HG02623 (cell line): ENCODE results near the gene WDFY3.
"Not testable (repeated sequence)": the region's sequence is repeated elsewhere in the genome, so short reads cannot be mapped to it uniquely, and the experiment has no call there.

Experiments
- ATAC-seq: cut with Tn5 transposase; IDR thresholded peaks from one replicate; pipeline ENCODE4 v1.9.1; 2021; ENCODE audit warnings: moderate library complexity; ENCODE audit not compliant: unreplicated experiment

The WDFY3 gene

DNA sequence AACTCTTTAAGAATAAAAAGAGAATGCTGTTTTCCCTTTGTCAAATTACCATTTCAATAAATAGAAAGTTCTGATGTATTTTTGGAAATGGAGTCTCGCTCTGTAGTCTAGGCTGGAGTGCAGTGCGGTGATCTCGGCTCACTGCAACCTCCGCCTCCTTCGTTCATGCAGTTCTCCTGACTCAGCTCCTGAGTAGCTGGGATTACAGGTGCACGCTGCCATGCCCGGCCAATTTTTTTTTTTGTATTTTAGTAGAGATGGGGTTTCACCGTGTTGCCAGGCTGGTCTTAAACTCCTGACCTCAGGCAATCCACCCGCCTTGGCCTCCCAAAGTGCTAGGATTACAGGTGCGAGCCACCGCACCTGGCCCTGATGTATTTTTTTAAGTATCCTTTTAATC lies 159.9 kb downstream of the WDFY3 start:
- ATAC-seq = not testable (repeated sequence)

DNA sequence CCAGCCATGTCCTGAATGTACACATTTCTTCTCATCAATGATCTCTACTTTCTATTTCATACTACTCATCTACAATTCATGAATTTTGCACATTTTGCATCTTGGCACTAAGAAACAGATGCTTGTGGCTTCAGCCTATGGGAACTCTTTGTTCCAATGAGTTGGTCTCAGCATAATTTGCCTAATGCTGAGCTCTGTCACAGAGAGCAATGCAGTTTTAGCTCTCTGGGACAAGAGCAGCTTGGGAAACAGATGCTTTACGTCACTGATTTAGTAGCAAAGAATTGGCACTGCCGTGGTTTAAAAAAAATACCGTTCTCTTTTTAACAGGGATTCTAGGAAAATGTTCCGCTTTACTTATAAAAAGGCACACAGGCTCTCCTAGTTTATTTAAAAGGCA lies 162.4 kb downstream of the WDFY3 start:
- no peak for ATAC-seq

DNA sequence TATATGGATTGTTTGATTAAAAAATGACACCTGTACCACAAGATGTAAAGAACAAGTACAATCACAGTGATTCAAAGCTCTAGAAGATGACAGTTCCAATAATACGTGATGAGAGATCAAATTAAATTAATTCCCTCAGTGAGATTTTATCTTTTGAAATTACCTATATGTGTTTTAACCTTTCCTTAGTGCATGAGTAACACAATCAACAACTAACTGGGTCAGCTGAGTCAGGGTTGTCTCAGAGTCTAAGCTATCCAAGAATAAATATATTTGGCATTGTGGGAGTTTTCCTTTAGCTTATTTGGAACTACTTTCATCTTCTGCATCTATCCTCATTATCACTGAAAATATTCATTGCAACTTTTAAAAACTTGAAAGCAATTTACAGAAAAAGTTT lies 162.8 kb downstream of the WDFY3 start:
- no peak for ATAC-seq

DNA sequence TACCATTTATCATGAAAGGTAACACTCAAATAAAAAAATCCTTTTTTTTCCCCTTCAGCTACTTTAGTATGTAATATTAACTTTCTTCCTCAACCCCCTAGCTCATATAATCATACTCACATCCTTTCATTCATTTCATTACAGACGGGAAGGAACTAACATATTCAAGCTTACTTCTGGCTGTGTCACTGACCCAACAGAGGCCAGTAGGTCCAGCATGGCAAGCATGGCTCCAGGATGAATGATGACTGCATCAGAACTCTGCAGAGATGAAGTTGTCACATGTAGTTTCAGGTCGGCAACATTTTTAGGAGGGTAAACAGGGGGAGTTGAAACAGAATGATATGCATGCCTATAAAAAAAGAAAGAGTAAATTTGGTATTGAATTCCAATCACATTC lies 163.4 kb downstream of the WDFY3 start:
- no peak for ATAC-seq

DNA sequence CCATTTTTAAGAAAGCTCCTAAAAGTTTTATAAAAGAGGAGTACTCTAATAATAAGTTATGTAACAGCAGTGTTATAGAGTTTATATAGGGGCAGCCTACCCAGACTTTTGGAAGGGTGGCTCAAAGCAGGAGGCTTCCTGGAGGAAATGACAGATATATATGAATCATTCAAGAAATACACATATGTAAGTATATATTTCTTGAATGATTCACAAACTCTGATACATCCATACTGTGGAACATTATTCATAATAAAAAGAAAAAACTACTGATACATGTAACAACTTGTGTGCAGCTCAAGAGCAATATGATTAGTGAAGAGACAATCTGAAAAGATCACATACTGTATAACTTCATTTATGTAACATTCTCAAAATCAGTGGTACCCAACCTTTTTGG lies 166.2 kb downstream of the WDFY3 start:
- ATAC-seq = no peak

DNA sequence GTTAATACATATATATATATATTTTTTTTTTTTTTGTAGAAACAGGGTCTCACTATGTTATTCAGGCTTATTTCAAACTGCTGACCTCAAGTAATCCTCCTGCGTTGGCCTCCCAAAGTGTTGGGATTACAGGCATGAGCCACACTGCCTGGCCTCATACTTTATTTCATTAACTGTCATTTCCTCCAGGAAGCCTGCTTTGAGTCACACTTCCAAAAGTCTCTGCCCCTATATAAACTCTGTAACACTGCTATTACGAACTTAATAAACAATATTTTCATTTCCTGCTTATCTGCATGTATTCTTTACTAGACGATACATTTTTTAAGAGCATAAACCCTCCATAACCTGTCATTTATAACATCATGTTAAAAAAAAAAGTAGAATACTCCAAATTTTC lies 167.2 kb downstream of the WDFY3 start:
- no peak for ATAC-seq

DNA sequence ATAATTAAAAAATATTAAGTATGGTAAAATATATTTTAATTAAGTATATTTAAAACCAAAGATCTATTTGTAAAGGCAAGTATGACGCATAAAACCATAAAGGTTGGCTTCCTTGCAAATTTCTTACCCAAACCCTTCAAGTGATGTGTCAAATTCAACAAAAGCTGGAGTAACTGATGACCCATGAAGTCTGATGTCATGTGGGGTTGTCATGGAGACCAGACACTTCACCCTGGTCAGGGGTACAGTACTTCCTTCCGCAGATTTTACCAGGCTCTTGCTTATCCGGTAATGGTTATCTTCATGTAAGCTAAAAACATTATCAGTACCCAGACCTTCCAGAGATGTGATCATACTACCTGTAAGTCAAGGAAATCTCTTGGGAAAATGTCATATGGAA lies 170.1 kb downstream of the WDFY3 start:
- ATAC-seq = no peak

DNA sequence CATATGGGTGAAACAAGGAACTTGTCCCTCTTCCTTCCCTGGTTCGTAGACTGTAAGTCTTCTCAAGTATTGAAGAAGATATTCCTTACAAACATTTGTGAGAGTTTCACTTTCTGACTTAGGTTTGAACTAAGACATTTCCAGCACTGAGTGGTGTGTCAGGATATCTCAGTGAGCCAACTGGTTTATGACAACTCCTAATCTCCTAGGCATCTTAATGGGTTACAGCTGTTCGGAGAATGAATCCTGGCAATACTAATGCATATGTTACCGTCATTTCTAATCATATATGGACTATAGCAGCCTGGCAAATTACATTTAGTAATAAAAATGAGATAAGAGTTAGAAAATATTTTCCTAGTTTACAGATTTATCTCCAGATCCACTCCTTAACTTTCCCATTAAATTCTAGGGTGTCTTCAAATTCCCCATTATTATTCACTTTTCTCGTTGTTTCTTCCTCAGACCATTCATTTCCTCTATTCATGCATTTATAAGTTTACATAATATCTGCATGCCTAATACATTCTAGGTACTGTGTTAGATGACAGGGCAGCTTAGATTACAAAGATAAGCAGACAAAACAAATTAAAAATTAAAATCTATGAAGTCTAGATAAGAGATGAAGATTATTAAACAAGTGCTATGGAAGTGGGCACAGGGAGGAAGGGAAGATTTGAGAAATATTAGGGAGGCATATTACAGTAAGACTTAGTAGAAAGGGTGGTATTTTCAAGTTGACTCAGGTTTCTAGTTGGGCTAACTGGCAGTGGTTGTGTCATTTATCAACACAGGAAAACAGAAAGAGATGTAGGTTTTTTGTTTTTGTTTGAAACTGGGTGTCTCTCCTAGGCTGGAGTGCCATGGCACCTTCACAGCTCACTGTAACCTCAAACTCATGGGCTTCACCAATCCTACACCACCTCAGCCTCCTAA lies 173.9 kb downstream of the WDFY3 start:
- no peak for ATAC-seq

DNA sequence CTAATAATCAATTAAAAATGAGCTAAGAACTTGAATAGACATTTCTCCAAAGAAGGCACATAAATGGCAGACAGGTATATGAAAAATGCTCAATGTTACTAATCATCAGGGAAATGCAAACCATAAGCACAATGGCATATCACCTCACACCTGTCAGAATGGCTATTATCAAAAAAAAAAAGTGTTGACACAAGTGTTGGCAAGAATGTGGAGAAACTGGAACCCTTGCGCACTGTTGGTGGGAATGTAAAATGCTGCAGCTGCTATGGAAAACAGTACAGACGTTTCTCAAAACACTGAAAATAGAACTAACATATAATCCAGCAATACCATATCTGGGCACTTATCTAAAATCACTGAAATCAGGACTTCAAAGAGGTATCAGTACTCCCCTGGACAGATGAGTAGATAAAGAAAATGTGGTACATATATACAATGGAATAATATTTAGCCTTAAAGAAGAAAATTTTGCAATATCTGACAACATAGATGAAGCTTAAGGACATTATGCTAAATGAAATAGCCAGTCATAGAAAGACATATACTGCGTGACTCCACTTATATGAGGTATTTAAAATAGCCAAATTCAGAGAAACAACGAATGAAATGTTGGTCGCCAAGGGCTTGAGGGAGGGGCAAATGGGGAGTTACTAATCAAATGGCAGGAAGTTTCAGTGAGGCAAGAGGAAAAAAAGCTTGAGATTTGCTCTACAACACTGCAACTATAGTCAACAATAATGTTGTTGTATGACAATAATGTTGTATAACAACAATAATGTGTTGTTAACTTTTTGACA lies 175.5 kb downstream of the WDFY3 start:
- ATAC-seq = no peak

DNA sequence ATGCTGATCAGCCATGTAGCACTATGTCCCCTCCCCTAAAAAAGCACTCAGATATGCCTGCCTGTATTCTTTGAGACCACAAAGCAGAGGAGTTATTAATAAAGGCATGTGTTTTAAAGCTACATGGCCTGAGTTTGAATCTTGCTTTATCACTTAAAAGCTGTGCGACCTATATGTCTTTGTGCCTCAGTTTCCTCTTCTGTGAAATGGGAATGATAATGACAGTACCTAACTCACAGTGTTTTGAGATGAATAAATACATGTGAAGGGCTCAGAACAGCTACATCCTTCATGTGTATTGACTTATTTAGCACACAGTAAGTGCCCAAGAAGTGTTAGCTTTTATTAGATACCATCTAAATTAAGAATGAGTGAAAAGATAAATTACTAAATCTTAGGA lies 180.0 kb downstream of the WDFY3 start:
- ATAC-seq = no peak

DNA sequence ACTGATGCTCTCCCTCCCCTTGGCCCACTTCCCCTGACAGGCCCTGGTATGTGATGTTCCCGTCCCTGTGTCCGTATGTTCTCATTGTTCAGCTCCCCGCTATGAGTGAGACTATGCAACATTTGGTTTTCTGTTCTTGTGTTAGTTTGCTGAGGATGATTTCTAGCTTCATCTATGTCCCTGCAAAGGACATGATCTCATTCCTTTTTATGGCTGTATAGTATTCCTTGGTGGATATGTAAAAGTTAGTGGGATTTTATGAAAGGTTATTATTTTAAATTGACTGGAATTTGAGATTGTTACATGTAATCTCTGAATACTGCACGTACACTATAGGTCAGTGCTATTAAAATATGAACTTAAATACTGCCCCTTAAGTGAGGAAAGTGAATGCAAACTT lies 184.0 kb downstream of the WDFY3 start:
- no peak for ATAC-seq

DNA sequence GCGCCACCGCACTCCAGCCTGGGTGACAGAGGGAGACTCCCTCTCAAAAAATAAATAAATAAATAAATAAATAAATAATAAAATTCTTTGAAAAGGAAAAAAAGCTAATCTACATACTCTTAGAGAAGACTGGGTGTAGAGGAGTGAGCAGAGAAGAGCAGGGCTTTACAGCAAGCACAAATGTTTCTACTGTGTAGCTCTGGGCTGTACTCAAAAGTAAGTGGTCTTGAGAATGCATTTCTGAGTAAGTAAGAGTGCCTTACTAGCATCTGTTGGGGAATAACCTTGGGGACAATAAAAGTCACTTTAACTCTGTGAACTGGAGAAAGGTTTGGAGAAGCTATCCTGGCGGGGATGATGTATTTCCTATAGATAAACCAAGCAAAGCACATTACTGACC lies 185.8 kb downstream of the WDFY3 start:
- no peak for ATAC-seq

DNA sequence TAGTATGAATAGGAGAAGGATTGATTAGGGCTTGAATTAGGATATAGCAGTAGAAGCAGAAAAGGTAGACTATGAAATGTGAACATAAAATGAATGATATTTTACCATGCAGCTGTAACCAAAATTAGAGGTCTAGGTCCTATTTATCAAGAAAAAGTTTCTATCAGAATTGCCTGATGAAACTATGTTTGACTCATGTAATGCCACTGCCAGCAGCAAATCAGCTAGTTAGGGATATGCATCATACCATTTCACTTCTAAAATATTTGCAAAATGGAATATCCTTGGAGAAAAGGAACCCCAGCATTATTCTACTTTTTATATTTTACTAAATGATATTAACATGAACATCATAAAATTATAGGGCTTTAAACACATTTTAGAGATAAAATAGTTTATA lies 188.4 kb downstream of the WDFY3 start:
- ATAC-seq = no peak

DNA sequence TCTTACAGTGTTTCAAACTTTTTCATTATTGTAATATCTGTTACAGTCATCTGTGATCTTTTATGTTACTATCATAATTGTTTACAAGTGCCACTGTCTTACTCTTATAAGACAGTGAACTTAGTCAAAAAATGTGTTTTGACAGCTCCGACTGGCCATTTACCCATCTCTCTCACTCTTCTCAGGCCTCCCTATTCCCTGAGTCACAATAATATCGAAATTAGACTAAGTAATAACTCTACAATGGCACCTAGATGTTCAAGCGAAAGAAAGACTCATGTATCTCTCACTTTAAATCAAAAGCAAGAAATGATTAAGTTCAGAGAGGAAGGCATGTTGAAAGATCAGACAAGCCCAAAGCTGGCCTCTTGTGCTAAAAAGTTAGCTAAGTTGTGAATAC lies 199.3 kb downstream of the WDFY3 start:
- no peak for ATAC-seq

DNA sequence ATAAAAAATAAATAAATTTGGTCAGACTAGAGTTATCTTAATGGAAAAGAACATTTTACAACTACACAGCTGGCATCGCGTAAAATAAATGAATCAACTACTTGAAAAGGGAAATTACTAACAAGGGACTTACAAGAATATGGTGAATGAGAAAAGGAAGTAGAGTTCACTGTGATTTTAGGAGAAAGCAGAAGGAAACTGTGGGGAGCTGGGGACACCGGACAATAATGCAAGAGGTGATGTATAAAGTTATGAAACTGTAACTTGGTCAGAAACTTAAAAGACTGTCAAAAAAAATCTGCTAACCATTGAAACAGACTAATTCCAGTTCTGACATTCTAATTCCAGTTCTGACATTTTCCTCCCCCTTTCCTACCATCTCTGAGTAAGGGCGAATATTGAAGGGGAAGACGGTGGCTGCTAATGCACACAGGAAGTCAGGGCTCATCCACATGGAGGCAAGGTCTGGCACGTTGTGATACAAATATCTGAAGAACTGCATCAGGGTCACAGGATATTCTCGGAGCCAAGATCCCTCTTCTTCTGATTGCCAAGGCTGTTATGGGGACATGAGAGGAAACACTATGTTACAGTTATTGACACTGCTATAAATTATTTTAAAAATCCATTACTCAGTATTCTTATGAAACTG lies 213.0 kb downstream of the WDFY3 start:
- no peak for ATAC-seq

DNA sequence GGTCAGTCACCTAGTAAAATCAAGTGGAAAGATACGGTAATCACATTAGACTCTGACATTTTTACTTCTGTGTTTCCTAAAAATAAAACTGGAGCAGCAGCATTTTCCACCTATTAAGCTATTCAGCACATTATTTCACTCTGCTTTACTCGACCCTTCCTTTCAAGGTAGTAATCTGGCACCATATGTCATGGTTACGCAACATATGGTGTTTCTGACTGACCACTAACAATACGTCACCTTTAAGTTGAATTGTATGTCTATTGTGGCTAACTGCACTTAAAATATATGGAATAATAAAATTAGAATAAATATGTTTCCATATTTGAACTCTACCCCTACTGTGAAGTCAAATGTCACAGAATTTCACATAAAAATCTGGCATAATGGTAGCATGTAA lies 214.8 kb downstream of the WDFY3 start:
- no peak for ATAC-seq

DNA sequence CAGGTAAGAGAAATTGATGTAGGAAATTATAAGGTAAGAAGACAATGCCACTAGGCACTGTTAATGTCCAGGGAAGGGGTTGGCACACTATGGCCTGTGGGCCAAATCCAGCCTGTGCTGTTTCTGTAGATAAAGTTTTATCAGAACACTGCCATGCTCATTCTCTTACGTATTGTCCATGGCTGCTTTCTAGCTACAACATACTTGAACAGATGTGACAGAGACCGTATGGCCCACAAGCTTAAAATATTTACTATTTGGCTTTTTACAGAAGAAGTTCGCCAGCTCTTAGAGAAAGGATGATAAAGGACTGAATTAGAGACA lies 215.6 kb downstream of the WDFY3 start:
- no peak for ATAC-seq

DNA sequence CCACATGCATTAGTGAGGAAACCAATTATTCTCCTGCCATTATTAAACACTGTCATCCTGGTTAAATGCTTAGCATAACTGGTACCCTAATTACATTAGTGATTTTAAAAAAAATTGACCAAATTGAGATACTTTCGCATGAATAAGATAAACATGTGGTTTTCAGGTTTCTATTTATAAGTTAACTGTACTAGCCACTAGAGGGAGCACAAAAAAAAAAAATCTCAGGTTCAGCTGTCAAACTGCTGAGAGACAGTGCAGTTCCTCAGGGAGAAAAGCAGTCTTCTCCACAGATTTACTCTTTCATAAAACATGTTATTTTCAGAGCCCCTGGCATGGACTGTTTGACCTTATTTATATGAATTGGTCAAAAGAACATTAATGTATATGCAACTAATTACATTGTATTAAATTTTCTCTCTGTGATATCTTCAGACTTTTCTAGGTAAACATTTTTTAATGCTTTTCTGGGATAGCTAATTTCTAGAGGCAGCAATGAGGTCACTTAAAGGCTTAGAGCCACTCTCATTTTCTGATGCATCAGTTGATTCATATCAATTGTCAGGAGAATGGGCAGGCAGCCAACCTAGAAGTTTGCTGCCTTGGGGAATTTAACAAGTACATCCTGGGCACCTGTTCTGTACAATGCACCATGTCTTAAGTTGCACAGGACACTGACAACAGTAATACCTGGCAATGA lies 216.1 kb downstream of the WDFY3 start:
- ATAC-seq = peak; percentile 71

DNA sequence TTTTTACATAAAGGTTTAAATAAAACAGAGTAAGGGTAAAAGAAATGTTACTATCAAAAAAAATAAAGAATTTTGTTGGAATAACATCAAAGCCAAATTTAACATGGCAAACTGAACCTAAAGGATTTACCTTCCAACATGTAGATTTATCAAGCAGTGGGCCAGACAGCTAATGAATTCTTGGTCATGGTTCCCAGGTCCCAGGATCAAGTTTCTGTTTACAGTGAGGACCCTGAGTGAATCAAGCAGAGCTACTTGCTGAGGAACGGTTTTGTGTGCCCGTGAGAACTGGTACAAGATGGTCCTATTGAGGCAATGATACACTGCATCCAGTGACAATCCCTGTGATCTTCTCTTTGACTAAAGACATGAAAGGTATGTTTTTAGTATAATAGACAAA lies 226.4 kb downstream of the WDFY3 start:
- no peak for ATAC-seq

DNA sequence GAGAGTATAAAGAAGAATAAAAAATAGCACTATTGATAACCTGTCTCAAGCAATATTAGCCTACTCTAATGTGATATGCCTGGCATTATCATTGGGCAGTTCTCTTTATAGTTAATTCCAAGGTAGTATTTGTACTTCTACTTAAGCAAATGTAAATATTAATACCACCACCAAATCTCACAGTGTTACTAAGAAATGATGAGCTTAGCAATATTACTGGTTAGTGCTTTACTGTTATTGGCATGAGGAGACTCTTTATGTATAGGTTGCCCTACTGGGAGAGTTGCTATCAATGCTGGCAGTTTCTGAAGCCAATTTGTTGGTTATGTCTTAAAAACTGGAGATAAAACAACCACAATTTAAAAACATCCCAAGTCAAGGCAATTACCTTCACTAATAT lies 227.9 kb downstream of the WDFY3 start:
- ATAC-seq = no peak

DNA sequence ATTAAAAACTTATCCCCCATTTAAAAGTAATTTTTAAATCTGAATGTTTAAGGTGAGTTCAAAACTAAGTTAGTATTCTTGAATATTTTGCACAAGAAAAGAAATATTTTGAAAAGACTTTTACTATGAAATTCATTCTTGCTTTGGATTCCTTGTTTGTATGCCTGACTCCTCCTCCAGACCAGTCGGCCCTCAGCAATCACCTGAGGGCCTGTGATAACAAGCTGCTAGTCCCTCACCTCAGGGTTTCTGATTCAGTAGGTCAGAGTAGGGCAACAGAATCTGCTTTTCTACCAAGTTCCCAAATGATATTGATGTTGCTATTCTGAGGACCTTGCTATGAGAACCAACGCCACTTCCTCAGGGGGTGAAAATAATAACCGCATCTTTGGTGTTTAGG lies 228.8 kb downstream of the WDFY3 start:
- ATAC-seq = no peak
